ENCODE data around the gene SLC16A11.
"Not testable (repeated sequence)": the region's sequence is repeated elsewhere in the genome, so short reads cannot be mapped to it uniquely, and the experiment has no call there.

Gene SLC16A11

DNA sequence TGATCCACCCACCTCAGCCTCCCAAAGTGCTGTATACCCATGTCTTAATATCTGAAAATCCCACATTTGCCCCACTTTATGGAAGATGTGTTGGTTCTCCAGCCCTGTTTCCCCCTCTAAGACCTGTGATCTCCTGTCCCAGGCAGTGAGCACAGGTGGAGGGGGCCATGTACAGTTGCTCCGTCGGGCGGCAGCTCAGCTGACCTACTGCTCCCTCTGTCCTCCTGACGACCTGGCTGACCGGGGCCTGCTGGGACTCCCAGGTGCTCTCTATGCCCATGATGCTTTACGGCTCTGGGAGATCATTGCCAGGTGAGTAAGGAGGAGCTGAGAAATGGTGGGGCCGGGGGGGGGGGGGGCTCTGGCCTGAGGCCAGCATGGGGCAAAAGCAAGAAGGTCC is 38.2 kb downstream of the SLC16A11 start:
- DNase-seq (ENCODE audit: low read depth), result no peak

DNA sequence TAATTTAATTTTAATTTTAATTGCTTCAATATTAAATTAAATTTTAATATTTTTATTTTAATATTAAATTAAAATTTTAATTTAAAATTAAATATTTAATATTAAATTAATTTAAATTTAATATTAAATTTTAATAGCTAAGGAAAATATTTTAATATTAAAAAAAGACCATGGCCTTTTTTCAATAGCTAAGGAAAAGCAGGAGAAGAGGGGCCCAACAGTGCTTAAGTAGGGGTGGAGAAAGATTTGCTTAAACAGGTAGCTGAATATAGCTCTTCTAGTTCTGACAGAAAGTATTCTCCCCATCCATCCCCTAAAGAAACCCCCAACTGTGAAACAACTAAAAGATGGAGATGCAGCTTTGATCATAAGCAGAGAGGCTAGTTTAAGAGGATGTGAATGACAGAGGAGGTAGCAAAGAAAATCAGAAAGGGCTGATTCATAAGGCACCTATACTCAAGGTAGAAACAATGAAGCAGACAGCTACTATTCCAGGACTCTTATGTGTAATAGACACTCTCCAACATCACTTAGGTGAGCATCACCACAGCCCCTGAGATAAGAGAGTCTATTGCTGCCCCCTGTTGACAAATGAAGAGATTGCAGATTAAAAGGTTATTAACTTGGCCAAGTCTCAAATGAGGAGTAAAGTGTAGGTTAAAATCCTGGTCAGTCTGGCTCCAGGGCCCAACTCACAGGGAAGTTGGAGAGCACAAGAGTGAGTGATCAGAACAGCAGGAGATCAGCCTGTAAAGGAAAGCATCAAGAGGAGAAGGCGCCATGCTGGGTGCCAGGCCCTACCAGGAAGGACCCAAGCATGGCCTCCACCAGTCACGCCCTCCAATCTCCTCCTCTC is 39.3 kb downstream of the SLC16A11 start:
- DNase-seq (ENCODE audit: low read depth), result no peak

DNA sequence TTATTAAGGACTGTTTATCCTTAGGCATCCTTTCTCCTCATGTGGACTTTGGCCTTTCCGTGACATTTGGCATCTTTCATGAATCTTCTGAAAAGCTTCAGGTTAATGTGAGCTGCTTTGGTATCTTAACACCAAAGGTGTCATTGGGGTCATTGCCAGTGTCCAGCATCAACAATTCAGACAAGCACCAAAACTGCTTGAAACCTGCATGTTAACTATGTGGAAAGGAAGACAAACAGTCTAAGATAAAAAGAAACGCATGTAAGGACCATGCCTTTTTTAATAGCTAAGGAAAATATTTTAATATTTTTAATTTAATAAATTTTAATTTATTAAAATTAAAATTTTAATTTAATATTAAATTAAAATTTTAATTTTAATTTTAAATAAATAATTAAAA is 40.1 kb downstream of the SLC16A11 start:
- DNase-seq (ENCODE audit: low read depth), result no peak

DNA sequence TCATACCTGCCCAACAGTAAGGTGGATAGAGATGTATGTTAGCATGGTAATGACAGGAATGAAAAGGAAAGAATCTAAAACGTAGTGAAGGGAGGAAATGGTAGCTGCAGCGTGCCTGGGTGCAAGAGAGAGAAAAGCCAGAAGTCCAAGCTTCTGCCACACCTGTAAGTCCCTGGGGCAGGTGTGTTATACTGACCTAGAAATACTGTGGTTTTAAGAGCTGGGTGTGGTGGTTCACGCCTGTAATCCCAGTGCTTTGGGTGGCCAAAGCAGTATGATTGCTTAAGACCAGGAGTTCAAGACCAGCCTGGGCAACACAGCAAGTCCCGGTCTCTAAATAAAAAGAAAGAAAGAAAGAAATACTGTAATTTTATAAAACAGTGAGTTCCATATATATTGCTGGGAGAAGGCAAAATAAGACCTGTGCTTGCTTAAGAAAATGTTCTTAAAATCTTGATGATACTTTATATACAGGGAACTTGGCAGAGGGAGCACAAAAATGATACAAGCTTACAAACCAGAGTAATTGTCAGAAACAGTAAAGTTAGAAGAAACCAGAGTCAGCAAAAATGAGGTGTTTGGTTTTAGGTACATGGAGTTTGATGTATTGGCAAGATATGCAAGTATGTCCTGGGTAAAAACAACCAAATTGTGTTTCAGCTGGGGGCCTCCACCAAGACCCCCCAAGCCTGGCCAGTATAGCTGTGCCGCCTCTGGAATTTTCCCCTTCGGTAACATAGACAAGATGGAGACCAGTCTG is 41.4 kb downstream of the SLC16A11 start:
- no peak for DNase-seq (ENCODE audit: low read depth)

DNA sequence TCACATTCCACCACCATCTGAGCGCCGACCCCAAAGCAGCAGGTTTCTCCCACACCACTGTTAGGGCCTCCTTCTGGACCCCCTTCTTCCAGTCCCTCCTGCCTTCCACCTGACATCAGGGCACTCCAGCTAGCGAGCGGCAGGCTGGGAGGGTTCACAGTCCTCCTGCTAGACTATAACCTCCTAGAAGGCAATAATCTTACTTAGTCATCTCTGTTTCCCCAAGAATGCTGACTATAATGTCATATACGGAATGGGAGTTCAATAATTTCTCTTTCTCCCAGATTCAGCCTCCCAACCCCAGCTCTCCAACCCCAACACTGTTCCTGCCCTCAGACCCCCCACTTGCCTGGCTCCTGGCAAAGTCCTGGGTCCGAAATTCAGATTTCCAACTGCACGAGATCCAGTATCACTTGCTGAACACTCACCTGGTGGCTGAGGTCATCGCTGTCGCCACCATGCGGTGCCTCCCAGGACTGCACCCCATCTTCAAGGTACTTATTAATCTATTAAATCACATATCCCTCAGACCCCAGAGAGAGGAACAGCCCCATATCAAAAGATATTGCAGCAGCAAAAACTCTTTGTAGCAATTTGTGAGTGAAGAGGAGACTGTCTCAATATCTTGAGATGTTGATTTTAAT is 42.5 kb downstream of the SLC16A11 start:
- DNase-seq (ENCODE audit: low read depth), result no peak

DNA sequence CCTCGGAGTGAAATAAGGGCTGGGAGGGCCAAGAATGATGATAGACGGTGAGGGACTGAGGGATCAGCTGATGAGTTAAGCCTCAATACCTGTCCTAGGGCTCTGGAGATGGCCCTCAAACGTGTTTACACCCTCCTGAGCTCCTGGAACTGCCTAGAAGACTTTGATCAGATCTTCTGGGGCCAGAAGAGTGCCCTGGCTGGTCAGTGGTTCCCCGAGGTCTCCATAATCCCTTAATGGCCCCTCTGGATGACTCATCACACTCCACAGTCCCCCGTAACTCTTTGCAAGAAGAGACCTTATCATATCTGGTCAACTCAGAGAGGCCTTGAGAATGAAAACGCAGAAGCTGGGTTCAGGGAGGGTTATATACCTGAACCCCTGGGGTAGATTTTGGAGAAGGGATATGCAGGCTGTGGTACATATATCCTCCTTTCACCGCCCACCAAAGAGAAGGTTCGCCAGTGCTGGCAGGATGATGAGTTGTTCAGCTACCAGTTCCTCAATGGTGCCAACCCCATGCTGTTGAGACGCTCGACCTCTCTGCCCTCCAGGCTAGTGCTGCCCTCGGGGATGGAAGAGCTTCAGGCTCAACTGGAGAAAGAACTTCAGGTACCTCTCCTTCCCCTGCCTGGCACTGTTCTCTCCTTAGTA is 44.9 kb downstream of the SLC16A11 start:
- DNase-seq (ENCODE audit: low read depth), result no peak

DNA sequence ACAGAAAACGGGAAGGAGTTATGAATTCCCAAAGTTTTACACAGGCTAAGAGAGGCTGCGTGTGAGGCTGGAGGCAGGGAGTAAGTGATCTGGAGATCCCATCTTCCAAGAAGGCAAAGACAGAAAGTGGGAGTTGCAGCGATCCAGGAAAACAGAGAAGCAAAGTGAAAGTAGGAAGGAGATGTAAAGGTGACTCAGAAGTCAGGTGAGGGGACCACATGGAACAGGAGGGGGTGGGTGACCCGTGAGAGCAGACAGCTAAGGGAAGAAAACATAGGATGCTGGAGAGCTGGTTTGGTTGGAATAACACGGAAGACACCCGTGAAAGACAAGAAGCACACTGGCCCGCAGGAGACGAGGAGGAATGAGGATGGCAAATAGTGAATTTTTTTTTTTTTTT is 46.7 kb downstream of the SLC16A11 start:
- no peak for DNase-seq (ENCODE audit: low read depth)

DNA sequence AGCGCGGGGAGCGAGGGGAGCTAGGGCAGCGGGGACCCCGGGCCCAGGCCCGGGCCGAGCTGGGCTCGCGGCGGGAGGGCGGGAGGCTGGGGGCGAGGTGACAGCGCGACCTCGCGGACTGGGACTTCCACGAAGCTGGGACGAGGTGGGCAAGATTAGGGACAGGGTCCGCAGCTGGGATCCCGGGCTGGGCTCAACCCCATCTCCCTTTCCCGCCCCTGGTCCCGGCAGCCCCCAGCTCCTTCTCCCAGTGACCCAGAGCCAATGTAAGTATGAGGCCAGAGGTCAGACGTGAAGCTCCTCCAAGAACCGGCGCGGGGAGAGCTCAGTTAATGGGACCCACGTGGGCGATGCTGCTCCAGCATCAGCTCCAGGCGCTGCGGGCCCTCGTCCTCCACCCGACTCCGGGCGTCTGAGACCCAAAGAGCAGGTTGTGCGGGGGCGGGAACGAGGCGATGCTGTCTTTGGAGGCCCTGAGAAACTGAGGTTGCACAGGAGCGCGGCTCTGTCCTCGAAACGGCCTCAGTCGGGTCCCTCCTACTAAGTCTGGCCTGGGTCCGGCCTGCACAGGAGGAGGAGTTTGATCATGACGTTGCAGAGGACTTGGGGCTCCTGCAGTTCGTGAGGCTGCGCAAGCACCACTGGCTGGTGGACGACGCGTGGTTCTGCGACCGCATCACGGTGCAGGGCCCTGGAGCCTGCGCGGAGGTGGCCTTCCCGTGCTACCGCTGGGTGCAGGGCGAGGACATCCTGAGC is 47.5 kb downstream of the SLC16A11 start:
- no peak for DNase-seq (ENCODE audit: low read depth)

DNA sequence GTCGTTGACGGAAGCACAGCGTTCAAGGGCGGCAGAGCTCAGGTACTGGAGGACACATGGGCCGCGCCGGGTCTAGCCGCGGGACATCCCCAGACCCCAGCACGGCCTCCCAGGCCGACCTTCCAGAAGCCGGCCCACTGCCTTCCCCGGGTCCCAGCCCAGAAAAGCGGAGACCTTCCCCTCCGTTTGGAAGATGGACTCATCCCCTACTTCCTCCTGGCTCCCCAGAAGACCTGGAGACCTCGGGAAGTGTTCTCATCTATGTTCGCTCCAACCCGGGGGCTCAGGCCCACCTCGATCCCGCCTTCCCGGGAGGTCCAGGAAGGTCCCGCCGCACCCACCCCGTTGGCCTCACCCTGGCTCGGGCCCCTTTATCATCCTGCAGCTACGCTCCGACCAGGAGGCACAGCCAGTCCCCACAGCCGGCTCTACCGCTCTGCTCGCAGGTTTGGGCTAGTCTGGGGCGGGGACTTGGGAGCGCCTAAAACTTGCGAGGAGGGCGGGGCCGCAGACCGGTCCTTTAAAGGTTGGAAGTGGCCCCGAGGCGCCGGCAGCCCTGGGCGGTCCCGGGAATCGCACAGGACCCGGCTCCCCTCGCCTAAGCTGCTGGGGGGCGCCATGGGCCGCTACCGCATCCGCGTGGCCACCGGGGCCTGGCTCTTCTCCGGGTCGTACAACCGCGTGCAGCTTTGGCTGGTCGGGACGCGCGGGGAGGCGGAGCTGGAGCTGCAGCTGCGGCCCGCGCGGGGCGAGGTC is 48.2 kb downstream of the SLC16A11 start, which contains the start of gene ALOX12:
Gene ALOX12 (plus strand): TSS at position 550 of the 756 bp plus-strand sequence. CDS start 69 bp downstream, at position 619.
- DNase-seq (ENCODE audit: low read depth), result no peak

DNA sequence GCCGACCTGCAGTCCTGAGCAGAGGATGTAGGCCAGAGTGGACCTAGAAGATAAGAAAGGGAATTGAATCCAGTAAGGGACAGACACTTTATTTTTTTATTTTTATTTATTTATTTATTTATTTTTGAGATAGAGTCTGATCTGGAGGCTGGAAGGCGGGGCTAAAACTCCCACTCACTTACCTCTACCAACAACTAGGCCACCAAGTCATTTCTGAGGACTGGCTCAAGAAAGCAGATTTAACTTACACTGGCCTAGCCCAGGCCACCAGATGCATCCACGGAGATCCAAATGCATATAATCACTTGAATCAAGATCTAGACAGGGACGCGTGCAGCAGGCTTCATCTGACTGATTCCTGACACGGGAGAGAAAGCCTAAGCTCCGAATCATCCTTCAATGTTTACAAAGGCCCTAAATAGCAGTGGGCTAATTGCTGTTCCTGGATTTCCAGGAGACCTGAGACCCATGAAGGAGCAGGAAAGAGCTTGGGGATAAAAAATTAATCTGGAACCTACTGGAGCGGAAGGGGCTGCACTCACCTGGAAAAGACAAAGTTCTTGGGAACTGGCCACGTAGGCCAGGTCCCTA is 49.1 kb downstream of the SLC16A11 start:
- DNase-seq (ENCODE audit: low read depth), result no peak

DNA sequence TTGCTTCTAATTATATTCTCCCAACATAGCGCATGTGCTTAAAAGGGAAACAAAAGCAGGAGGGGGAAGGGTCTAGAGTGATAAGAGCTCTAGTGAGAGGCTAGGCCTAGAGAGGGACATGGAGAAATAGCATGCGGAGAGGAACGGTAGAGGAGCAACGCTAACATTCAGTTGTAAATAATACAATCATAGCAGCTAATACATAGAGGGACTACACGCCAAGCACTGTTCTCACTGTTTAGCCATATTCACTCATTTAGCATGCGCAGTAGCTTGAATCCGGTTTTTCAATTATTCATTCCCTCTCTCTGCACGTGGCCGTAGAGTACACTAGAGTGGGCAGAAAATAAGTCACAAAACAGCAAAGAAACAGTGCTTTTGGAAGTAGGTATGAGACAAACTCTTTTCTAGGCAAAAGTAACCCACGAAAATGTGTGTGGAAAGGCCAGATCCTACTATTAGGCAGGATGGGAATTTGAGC is 49.7 kb downstream of the SLC16A11 start:
- no peak for DNase-seq (ENCODE audit: low read depth)

DNA sequence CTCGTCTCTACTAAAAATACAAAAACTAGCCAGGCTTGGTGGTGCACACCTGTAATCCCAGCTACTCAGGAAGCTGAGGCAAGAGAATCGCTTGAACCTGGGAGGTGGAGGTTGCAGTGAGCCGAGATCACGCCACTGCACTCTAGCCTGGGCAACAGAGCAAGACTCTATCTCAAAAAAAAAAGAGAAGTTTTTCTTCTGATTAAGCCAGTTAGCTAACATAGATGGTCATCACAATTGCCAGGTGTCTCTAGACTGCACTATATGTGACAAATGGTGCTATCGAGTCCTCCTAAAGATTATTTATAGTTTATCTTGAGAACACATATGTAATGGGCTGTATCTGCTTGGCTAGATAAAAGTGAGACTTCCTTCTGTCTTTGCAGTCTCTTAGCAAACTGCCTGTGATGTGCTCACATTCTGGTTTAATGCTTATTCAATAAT is 50.3 kb downstream of the SLC16A11 start:
- DNase-seq (ENCODE audit: low read depth), result not testable (repeated sequence)

All from CMK (cell line).